IPS-15b (cell line): ENCODE results near the gene PPP2R5E.

Source experiments
- H3K27me3 ChIP-seq: one replicate; pipeline ENCODE4 v1.6.1; 2013; ENCODE audit warnings: low read length; ENCODE audit not compliant: control insufficient read depth, insufficient read depth
- H3K36me3 ChIP-seq: one replicate; pipeline ENCODE4 v1.6.1; 2013; ENCODE audit warnings: low read length; ENCODE audit not compliant: control insufficient read depth, insufficient read depth
- H3K4me1 ChIP-seq: one replicate; pipeline ENCODE4 v1.6.1; 2013; ENCODE audit warnings: mild to moderate bottlenecking, low read length; ENCODE audit not compliant: control insufficient read depth, insufficient read depth
- H3K4me3 ChIP-seq: one replicate; pipeline ENCODE4 v1.5.1; 2013; ENCODE audit warnings: low read depth, low read length
- H3K9ac ChIP-seq: one replicate; pipeline ENCODE4 v1.6.1; 2013; ENCODE audit warnings: low read depth, mild to moderate bottlenecking, low read length
- H3K9me3 ChIP-seq: one replicate; pipeline ENCODE4 v1.6.1; 2013; ENCODE audit warnings: mild to moderate bottlenecking, low read length; ENCODE audit not compliant: control insufficient read depth, insufficient read depth

The PPP2R5E gene

GRCh38 chr14:63443988-63444387 is 99.2 kb downstream of the PPP2R5E start:
- H3K27me3 ChIP-seq, result no peaks in the 10 kb centered on the region
- no peaks in the 10 kb centered on the region for H3K36me3 ChIP-seq
- no peak overlapping the region for H3K4me3 ChIP-seq

DNA sequence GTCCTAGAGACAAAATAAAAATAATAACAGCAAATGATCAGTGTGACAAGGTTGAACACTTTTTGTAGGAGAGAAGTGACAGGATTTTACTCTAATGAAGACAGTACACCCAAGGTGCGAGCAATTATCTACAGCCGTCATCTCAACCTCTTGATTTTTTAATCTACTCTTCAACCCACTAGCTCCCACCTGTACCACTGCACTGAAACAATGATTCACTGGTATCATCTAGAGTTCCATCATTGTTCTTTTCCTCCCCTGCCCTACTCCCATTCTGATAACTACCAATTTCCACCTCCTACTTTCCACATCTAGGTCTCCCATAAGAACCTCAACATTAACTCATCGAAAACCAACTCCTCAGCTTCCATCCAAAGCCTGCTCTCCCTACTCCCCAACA is 99.8 kb downstream of the PPP2R5E start:
- H3K9me3 ChIP-seq, result no peaks in the 10 kb centered on the region
- no peaks in the 10 kb centered on the region for H3K36me3 ChIP-seq
- peaks cover 2% of the 10 kb centered on the region for H3K4me1 ChIP-seq
- no peak overlapping the region for H3K4me3 ChIP-seq
- no peak overlapping the region for H3K9ac ChIP-seq
- H3K27me3 ChIP-seq, result no peaks in the 10 kb centered on the region

More at GRCh38 chr14:63443988-63444387, 99.2 kb downstream of the PPP2R5E start:
- Histone ChIP-seq H3K9ac (no peak overlapping the region), H3K9me3 (no peaks in the 10 kb centered on the region), H3K4me1 (no peaks in the 10 kb centered on the region)

DNA sequence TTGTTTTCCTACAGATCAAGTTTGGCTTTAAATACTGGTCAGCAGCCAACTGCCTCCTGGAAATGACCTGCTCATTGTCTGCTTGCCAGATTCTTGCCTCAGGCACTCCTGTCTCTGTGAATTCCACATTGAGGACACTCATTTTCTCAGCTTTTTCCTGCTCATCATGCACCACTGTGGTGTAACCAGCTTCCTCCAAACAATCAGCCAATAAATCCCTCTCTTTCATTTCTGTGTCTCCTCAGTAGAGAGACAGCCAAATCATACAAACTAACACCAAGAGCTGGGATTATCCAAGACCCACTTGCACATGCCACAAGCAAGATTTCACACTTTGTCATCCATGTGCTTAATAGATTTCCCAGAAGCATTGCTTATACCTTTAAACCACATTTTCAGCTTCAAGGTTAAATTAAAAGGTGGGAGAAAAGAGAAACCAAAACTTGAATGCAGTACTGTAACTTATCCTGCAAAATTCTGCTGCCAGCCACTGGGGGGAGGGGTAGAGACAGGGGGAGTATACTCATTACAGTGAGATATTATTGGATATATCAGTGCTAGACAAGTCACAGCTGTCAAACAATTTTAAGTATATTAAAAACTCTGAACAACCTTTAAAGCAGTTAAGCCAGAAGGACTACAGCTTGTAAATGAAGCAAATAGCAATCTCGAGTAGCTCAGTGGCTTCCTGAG is 105.0 kb downstream of the PPP2R5E start:
- no peak overlapping the region for H3K4me3 ChIP-seq
- no peaks in the 10 kb centered on the region for H3K27me3 ChIP-seq
- H3K9ac ChIP-seq, result no peak overlapping the region
- no peaks in the 10 kb centered on the region for H3K36me3 ChIP-seq
- H3K4me1 ChIP-seq, result peaks cover 19% of the 10 kb centered on the region
- no peaks in the 10 kb centered on the region for H3K9me3 ChIP-seq

DNA sequence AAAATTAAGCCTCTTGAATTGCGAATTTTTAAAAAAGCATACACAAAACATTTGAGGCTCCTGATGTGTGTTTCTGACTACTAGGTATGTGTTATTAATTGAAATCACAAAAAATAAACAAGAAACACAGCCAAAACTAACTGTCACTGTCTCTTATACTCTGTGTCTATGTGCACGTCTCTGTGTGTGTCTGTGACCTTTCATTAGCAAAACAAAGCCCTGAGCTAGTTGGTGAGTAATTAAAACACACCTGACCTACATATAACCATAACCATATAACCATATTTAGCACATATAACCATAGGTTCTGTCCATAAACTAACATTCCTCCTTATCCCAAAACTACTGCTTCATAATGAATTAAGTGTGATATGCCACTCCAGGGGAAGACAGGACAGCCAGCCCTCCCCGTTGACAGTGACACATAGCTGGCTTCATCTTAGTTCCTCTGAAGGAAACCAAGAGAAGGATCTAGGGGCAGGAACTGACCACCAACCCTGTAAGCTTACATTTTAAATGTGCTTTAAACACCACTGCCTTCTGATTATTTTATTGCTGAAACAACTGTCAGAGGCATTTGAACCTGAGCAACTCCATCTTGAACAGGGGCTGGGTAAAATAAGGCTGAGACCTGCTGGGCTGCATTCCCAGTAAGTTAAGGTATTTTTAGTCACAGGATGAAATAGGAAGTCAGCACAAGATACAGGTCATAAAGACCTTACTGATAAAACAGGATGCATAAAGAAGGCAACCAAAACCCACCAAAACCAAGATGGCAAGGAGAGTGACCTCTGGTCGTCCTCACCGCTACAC is 106.7 kb downstream of the PPP2R5E start:
- peaks cover 24% of the 10 kb centered on the region for H3K4me1 ChIP-seq
- H3K36me3 ChIP-seq, result no peaks in the 10 kb centered on the region
- no peak overlapping the region for H3K9ac ChIP-seq
- H3K27me3 ChIP-seq, result no peaks in the 10 kb centered on the region
- no peaks in the 10 kb centered on the region for H3K9me3 ChIP-seq
- H3K4me3 ChIP-seq, result no peak overlapping the region

- Histone ChIP-seq H3K36me3 (no peaks in the 10 kb centered on the region), H3K27me3 (no peaks in the 10 kb centered on the region), H3K4me3 (no peak overlapping the region), H3K9ac (no peak overlapping the region), H3K4me1 (peaks cover 24% of the 10 kb centered on the region), H3K9me3 (no peaks in the 10 kb centered on the region)
Measured at GRCh38 chr14:63435838-63436237, 107.3 kb downstream of the PPP2R5E start.

DNA sequence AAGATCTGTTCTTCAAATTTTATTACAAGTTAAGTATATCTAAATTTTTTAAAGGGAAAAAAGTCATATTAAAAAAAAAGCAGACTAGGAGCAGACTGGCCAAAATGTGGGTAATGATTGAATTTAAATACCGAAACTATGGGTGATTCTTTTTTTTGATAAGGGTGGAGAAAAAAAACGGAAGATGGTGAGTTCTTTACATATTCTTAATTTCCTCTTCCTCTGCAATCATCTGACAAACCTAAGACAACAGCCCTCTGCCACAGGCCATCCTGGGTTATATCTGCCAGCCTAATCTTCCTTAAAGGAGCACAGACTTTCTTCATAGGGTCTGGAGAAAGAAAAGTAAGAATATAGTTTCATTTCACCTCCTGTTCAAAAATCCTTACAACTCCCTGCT is 108.0 kb downstream of the PPP2R5E start:
- Histone ChIP-seq H3K9me3 (no peaks in the 10 kb centered on the region), H3K9ac (no peak overlapping the region)

DNA sequence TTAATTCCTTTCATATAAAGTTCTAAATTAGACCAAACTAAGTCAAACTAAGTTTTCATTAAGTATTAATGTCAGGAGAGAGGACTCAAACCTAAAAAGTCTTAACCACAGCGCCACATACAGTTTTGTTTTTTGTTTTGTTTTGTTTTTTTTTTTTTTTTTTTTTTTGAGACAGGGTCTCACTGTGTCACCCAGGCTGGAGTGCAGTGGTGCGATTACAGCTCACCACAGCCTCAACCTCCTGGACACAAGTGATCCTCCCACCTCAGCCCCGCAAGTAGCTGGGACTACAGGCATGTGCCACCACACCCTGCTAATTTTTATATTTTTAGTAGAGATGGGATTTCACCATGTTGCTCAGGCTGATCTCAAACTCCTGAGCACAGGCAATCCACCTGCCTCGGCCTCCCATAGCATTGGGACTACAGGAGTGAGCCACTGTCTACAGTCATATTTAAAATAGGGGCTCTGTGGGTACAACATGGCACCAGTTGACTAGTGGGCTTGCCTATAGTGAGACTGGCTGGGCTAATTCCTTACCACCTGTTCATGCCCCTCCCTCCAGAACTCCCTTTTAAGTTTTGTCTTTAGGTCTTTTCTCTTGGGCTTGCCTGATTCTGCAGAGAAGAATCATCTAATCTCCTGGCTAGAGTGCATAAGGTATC is 110.2 kb downstream of the PPP2R5E start:
- no peaks in the 10 kb centered on the region for H3K27me3 ChIP-seq
- no peak overlapping the region for H3K4me3 ChIP-seq
- H3K36me3 ChIP-seq, result no peaks in the 10 kb centered on the region
- H3K4me1 ChIP-seq, result peaks cover 19% of the 10 kb centered on the region
- no peaks in the 10 kb centered on the region for H3K9me3 ChIP-seq
- no peak overlapping the region for H3K9ac ChIP-seq

More for the DNA sequence above, 108.0 kb downstream of the PPP2R5E start:
- H3K4me1 ChIP-seq, result peaks cover 24% of the 10 kb centered on the region
- no peaks in the 10 kb centered on the region for H3K27me3 ChIP-seq
- H3K4me3 ChIP-seq, result no peak overlapping the region
- no peaks in the 10 kb centered on the region for H3K36me3 ChIP-seq

DNA sequence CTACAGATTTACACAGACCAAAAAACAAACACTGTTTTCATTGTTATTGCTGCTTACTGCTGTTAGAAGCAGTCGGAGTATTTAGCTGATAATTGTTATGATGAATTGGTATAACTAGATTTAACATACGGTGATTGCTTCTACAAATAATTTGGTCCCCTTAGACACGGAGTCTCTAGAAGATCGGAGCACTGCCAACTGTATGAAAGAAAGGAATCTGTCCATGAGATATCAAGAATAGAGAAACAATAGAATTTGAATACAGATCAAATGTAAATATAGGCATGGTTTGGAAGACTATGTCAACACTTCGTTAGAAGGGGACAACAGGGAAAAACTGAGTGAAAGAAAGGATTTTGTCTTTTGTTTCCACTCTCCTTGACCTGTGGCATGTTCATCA is 110.9 kb downstream of the PPP2R5E start:
- Histone ChIP-seq H3K4me3 (no peak overlapping the region), H3K36me3 (no peaks in the 10 kb centered on the region), H3K4me1 (peaks cover 16% of the 10 kb centered on the region), H3K9ac (no peak overlapping the region), H3K27me3 (no peaks in the 10 kb centered on the region), H3K9me3 (no peaks in the 10 kb centered on the region)

DNA sequence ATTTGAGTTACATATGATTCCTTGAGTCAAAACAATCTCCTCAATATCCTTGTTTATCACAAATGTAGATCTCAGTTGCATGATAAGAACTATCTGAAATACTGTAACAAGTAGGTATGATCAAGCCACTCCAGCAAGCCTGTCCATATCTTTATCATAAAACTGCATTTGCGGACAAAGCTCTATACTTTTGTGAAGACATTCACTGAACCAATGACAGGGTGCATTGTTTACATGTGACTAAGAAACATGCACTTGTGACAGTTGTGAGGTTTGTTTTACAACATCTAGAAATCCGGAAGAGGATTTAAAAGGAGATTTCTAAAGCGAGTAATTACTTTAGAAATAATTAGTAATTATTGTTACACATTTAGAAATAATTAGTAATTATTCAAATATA is 111.7 kb downstream of the PPP2R5E start:
- no peak overlapping the region for H3K9ac ChIP-seq
- H3K9me3 ChIP-seq, result no peaks in the 10 kb centered on the region
- no peaks in the 10 kb centered on the region for H3K27me3 ChIP-seq
- no peaks in the 10 kb centered on the region for H3K36me3 ChIP-seq
- H3K4me3 ChIP-seq, result no peak overlapping the region
- H3K4me1 ChIP-seq, result peaks cover 11% of the 10 kb centered on the region

DNA sequence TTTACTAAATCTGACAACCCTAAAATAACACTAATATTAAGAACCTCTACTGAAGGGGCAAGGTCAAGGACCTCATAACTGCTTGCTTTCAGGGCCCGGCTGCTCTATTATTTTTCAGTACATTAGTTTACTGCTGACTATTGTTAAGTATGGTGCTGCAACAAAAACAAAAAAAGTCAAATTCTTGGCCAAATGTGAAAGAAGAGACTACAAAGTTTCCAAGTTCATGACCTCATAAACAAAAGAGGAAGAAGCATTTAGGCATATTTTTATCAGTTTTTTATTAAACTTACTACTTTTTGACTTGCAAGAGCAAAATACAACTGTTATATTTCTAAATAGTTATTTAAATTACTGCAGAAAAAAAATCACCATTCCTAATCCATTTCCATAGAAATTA is 114.7 kb downstream of the PPP2R5E start:
- H3K9me3 ChIP-seq, result no peaks in the 10 kb centered on the region
- H3K4me3 ChIP-seq, result no peak overlapping the region
- H3K4me1 ChIP-seq, result peaks cover 5% of the 10 kb centered on the region
- H3K27me3 ChIP-seq, result no peaks in the 10 kb centered on the region
- H3K36me3 ChIP-seq, result no peaks in the 10 kb centered on the region
- no peak overlapping the region for H3K9ac ChIP-seq

GRCh38 chr14:63426838-63427352 is 116.3 kb downstream of the PPP2R5E start:
- no peaks in the 10 kb centered on the region for H3K4me1 ChIP-seq
- H3K27me3 ChIP-seq, result no peaks in the 10 kb centered on the region
- H3K36me3 ChIP-seq, result no peaks in the 10 kb centered on the region
- no peak overlapping the region for H3K9ac ChIP-seq
- no peak overlapping the region for H3K4me3 ChIP-seq
- no peaks in the 10 kb centered on the region for H3K9me3 ChIP-seq
